ENCODE results near the gene TBC1D12. TPM values are rescaled to one million over a fixed set of nuclear protein-coding genes. Genes with fewer than 3 reads are reported as not detected.

TBC1D12 gene
- 8.4 and 8.8 TPM in 2 replicates for total RNA-seq

GRCh38 chr10:94402204-94402842, at the start of gene TBC1D12:
Gene TBC1D12 (plus strand): TSS chr10:94402541. CDS start chr10:94402614, 73 bp downstream.

DNA sequence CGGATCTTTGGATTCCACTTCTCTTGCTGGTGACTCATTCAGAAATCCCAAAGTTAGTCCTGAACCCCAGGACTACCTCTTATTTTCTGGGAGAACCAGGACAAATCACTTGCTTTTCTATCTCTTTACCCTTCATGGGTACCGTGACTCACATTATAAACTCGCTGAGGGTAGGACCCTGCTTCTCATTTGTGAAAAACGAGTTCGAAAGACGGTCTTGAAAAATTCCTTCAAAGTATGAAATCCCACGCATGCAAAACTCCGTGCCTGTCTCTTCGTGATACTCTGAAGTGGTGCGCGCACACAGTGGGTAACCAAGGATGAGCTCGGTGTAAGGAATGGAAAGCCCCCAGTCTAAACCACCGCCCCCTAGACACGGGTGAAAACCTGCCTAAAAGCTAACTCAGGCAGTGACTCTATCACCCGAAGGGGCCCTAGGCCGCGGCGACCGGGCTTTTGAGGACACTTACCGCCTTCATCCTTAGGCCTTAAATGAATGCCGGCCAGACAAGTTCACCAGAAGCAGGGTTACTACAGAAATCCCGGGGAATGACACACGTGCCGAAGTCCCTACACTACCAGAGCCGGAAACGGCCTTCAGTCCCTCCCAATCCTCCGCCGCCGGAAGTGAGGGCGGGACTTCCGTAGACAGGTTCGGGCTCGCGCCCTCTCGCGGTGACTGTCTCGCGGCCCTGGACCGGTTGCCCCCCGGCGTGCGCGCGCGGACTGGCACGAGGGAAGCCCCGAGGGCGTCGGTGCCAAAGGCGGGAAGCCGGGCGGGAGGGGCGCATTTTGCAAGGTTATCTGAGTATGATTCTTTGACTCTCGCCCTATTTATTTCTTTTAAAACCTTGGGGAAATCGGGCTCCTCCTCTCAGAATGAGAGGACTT, 39.7 kb upstream of the TBC1D12 start, which contains the start of gene NOC3L:
TSS of gene NOC3L (minus strand) at position 580 of the 891 bp plus-strand sequence. CDS start at position 479, 101 bp downstream.

DNA sequence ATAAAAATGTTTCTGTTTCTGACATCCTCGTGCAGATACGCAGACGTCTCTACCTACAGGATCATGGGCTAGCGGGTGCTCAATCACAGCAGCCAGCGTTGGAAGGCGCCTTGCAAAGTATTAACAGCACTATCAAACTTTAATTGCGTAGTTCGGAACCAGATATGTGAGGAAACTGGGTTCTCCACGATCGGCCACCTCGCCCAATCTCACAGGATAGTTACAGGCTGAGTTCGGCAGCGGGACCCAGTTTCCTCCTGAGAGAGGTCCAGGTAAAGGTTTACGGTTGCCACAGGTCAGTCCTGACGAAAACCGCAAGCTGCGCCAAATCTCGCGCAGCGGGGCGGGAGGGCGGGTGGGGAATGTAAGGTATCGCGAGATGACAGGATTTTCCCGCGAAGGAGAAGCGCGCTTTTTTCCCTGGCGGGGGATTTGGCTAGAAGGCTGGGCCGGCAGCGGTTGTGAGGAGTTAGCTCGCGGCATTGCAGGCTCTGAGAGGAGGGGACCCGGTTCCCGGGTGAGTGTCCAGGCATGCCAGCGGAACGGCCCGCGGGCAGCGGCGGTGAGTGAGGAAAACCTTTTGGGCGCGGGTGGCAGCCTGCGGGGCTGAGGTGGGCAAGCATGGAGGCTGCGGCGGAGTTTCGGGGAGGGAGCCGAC, 143.2 kb downstream of the TBC1D12 start, which contains the start of gene HELLS:
TSS of gene HELLS (plus strand) at position 398 of the 658 bp plus-strand sequence. CDS start at position 532, 134 bp downstream.

Other genes starting within 250 kb of the TBC1D12 start
- gene NOC3L, start 39.6 kb upstream of the TBC1D12 start, total RNA-seq, result 7.6 and 9.7 TPM in 2 replicates
- 2.6 and 19.1 TPM in 2 replicates for gene HELLS, start 143.2 kb downstream of the TBC1D12 start, total RNA-seq